22Rv1 (cell line): ENCODE results near the gene PKP4.
"Not testable (repeated sequence)": the region's sequence is repeated elsewhere in the genome, so short reads cannot be mapped to it uniquely, and the experiment has no call there.

ENCODE experiments used
- H3K27ac ChIP-seq: fragments of 450-650 bp; 2 replicates; pipeline ENCODE4 v1.5.1; 2017
- ZFX ChIP-seq: fragments of 450-650 bp; IDR thresholded peaks from 2 replicates; pipeline ENCODE4 v1.6.1; 2017; ENCODE audit warnings: antibody characterized with exemption, borderline replicate concordance
- TF ChIP-seq, protein P1 (sequence below): fragments of 450-650 bp; IDR thresholded peaks from 2 replicates; pipeline ENCODE4 v1.5.1; 2017; ENCODE audit warnings: mild to moderate bottlenecking

PKP4 gene

DNA sequence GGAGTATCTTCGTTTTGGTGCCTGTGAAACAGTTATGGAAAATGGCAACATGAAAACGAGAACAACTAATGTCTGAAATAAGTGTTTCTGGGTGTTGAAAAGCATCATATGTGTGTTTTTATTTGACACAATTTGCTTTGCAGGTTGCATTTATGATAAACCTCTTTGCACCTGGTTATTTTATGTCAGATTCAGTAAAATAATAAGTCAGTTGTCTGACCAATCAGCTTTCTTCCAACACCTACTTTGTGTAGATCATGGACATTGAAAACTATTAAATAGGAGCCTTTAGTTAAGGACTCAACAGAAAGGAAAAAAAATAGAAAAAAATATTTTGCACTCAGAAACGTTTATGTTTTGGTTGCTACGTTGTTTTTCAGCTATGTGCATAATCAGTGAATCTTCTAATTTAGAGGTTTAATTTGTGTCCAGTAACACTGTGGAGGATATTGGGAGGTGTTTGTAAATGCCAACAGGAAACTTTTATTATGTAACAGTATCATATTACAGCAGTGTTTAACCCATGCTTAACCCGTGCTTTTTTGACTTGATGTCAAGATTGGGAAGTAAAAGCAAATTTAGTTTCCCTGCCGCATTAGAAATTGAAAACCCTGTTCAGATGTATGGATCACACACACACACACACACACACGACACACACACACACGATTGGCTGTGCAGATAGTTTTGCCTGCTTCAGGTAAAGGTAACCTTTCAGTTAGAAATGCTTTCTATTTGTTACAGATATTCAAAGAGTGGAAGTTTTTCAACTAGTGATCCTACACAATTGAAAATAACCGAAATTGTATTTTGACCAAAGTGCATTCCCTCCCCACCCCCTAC, 2.6 kb downstream of the PKP4 start:
- no peak for TF ChIP-seq ZFX
- TF ChIP-seq, protein P1, sequence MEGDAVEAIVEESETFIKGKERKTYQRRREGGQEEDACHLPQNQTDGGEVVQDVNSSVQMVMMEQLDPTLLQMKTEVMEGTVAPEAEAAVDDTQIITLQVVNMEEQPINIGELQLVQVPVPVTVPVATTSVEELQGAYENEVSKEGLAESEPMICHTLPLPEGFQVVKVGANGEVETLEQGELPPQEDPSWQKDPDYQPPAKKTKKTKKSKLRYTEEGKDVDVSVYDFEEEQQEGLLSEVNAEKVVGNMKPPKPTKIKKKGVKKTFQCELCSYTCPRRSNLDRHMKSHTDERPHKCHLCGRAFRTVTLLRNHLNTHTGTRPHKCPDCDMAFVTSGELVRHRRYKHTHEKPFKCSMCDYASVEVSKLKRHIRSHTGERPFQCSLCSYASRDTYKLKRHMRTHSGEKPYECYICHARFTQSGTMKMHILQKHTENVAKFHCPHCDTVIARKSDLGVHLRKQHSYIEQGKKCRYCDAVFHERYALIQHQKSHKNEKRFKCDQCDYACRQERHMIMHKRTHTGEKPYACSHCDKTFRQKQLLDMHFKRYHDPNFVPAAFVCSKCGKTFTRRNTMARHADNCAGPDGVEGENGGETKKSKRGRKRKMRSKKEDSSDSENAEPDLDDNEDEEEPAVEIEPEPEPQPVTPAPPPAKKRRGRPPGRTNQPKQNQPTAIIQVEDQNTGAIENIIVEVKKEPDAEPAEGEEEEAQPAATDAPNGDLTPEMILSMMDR: no peak
- no peak overlapping the region for H3K27ac ChIP-seq

DNA sequence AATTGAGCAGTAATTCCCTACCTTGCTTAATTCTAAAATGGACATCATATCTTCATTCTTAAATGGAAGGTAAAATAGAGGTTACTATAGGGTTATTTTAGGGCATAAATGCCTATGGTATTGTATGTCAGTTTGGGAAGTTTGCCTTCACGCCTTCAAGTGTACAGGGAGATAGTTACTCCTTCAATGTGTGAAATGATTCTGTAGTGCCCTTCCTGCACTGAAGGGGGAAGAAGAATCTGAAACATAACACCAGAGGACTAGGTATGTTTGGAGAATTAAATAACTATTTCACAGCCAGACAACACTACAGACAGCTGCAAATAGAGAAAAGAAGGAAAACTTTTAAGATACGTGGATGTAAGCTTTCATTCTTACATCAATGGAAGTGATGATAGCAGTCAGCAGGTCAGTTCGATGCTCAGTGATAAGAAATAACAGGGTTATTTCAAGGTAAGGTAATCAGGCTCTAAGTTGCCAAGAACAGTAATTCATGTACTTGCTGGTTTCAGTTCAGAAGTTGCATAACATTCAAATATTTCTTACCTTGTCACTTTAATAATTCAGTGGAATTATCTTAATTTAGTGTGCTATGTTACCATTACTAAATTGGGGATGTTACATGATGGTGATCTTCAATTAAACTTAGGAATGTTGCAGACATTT, 4.0 kb downstream of the PKP4 start:
- H3K27ac ChIP-seq: no peak overlapping the region
- TF ChIP-seq, protein P1: no peak
- TF ChIP-seq ZFX: no peak

GRCh38 chr2:158463496-158464095, 6.8 kb downstream of the PKP4 start:
- no peak overlapping the region for H3K27ac ChIP-seq
- TF ChIP-seq, protein P1: no peak
- TF ChIP-seq ZFX: no peak

DNA sequence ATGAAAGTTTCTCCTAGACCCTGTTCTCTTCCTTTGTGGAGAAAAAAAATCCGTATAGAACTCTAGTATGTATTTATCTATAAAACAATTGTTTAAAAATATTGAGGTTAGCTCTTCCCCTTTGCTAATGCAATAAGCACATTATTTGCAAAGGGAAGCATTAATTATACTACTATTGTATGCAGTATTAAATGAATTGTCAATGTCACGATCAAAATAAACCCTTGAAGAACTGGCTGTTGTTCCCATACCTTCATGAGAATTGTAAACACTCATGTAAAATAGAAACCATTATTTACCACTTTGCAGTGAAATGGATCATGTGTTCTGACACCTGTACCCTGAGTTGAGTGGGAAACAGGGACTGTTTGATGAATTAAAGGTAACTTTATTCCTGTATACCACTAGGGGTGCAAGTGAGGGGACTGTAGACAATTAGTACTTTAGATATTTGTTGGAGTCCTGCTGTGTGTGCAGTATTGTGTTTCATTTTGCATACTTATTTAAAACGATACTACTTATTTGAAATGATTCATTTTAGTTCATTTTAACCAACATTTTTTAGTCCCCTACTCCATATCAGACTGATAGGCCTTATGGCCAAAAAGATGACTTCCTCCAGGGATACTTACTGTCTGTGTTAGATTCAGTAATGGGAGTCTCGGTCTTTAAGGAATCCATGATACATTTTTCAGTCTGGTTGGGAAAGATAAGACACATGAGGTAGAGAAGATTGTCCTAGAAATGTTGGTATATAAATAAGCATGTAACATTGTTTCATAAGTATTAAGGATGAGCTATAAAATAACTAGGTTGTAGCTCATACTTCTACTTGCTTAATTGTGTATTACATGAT, 7.9 kb downstream of the PKP4 start:
- H3K27ac ChIP-seq: no peak overlapping the region

GRCh38 chr2:158467248-158467647, 10.5 kb downstream of the PKP4 start:
- TF ChIP-seq, protein P1: no peak
- no peak for TF ChIP-seq ZFX
- no peak overlapping the region for H3K27ac ChIP-seq

More for the DNA sequence above, 7.9 kb downstream of the PKP4 start:
- TF ChIP-seq, protein P1: peak; percentile 34; the same call in 1 of the 2 replicates
- no peak for TF ChIP-seq ZFX

DNA sequence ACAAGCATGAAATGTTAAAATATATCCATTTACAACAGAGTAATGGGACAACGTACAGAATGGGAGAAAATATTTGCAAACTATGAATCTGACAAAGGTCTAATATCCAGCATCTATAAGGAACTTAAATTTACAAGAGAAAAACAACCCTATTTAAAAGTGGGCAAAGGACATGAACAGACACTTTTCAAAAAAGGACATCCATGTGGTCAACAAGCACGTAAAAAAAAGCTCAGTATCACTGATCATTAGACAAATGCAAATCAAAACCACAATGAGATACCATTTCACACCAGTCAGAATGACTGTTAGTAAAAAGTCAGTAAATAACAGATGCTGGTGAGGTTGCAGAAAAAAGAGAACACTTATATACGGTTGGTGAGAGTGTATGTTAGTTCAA, 16.1 kb downstream of the PKP4 start:
- not testable (repeated sequence) for H3K27ac ChIP-seq

DNA sequence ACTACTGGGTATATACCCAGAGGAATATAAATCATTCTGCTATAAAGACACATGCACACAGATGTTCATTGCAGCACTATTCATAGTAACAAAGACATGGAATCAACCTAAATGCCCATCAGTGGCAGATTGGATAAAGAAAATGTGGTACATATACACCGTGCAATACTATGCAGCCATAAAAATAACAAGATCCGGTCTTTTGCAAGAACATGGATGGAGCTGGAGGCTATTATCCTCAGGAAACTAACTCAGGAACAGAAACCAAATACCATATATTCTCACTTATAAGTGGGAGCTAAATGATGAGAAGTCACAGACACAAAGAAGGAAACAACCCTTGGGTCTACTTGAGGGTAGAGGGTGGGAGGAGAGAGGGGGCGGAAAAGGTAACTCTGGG, 16.5 kb downstream of the PKP4 start:
- not testable (repeated sequence) for H3K27ac ChIP-seq
